DND-41 (cell line): ENCODE data around the gene BARHL1.

Experiments used
- ATAC-seq: fragments of 200-7000 bp; cut with Tn5 transposase; 3 replicates; pipeline ENCODE4 v1.9.1; 2021; ENCODE audit warnings: low read depth; ENCODE audit not compliant: insufficient read depth
- DNase-seq: peaks from one replicate; pipeline ENCODE4 v3.0.0-alpha.2; 2020
- H2AFZ ChIP-seq: 2 replicates; pipeline ENCODE4 v1.6.0; 2012; ENCODE audit warnings: low read depth, low read length
- H3K27ac ChIP-seq: 2 replicates; pipeline ENCODE4 v1.5.1; 2012; ENCODE audit warnings: low read length, inconsistent platforms
- H3K27me3 ChIP-seq: fragments of 200-600 bp; sonication (generic); 2 replicates; pipeline ENCODE4 v1.6.0; 2012; ENCODE audit warnings: low read length, mild to moderate bottlenecking, inconsistent platforms; ENCODE audit not compliant: insufficient read depth, poor library complexity
- H3K36me3 ChIP-seq: 2 replicates; pipeline ENCODE4 v1.5.1; 2012; ENCODE audit warnings: low read length, inconsistent platforms; ENCODE audit not compliant: insufficient read depth
- H3K4me1 ChIP-seq: 2 replicates; pipeline ENCODE4 v1.5.1; 2012; ENCODE audit warnings: mild to moderate bottlenecking, low read length; ENCODE audit not compliant: insufficient read depth
- H3K4me2 ChIP-seq: 2 replicates; pipeline ENCODE4 v1.6.0; 2012; ENCODE audit warnings: mild to moderate bottlenecking, moderate library complexity, low read length, inconsistent platforms; ENCODE audit not compliant: insufficient read depth
- H3K4me3 ChIP-seq, 2 experiments: fragments of 200-600 bp in 1 of 2; shearing (Covaris generic) in 1 of 2; 2 replicates each; pipeline ENCODE4 v1.5.1; 2012 to 2016; ENCODE audit warnings: inconsistent platforms in 2 of 2, low read length in 2 of 2, mild to moderate bottlenecking in 2 of 2, low read depth in 1 of 2, moderate library complexity in 1 of 2
- H3K79me2 ChIP-seq: 2 replicates; pipeline ENCODE4 v1.6.0; 2012; ENCODE audit warnings: low read length, inconsistent platforms; ENCODE audit not compliant: insufficient read depth
- H3K9ac ChIP-seq: 2 replicates; pipeline ENCODE4 v1.6.0; 2012; ENCODE audit warnings: low read depth, mild to moderate bottlenecking, inconsistent platforms, low read length, moderate library complexity
- H3K9me3 ChIP-seq: 2 replicates; pipeline ENCODE4 v1.5.1; 2012; ENCODE audit warnings: low read length, moderate library complexity, mild to moderate bottlenecking, inconsistent platforms; ENCODE audit not compliant: insufficient read depth, severe bottlenecking
- H4K20me1 ChIP-seq: 2 replicates; pipeline ENCODE4 v1.6.0; 2012; ENCODE audit warnings: low read length; ENCODE audit not compliant: insufficient read depth
- EZH2 ChIP-seq: IDR thresholded peaks from 3 replicates; pipeline ENCODE4 v1.6.1; 2012; ENCODE audit warnings: borderline replicate concordance, low read depth, mild to moderate bottlenecking, moderate library complexity, low read length, inconsistent platforms; ENCODE audit not compliant: severe bottlenecking
- TF ChIP-seq, protein P1 (sequence below): IDR thresholded peaks from 2 replicates; pipeline ENCODE4 v1.5.1; 2012; ENCODE audit warnings: borderline replicate concordance, low read length, moderate library complexity, mild to moderate bottlenecking; ENCODE audit not compliant: poor library complexity, severe bottlenecking; ENCODE audit errors: extremely low read depth

Gene BARHL1

DNA sequence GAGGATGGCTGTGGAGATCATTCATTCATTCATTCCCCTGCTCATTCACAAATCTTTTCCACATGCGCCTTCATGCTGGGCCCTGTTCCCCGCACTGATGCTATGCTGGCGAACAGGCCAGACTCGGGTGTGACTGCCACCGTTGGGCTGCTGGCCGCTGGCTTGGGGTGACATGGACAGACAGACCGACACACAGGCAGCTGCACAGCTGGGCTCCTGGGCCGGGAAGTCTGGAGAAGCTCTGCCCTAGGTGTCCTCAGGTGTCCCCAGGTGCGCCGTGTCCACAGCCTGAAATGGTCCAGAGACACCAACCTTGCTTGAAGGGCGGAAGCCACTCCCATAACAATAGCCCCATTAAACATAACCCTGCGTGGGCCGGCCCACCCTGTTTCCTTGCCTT, 35.0 kb upstream of the BARHL1 start:
- DNase-seq = no peak
- no peak overlapping the region for H3K4me3 ChIP-seq
- H3K27ac ChIP-seq = no peak overlapping the region
- TF ChIP-seq, protein P1, sequence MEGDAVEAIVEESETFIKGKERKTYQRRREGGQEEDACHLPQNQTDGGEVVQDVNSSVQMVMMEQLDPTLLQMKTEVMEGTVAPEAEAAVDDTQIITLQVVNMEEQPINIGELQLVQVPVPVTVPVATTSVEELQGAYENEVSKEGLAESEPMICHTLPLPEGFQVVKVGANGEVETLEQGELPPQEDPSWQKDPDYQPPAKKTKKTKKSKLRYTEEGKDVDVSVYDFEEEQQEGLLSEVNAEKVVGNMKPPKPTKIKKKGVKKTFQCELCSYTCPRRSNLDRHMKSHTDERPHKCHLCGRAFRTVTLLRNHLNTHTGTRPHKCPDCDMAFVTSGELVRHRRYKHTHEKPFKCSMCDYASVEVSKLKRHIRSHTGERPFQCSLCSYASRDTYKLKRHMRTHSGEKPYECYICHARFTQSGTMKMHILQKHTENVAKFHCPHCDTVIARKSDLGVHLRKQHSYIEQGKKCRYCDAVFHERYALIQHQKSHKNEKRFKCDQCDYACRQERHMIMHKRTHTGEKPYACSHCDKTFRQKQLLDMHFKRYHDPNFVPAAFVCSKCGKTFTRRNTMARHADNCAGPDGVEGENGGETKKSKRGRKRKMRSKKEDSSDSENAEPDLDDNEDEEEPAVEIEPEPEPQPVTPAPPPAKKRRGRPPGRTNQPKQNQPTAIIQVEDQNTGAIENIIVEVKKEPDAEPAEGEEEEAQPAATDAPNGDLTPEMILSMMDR = no peak
- TF ChIP-seq EZH2 = no peak
- peaks cover 5% of the 10 kb centered on the region; the same call in 1 of the 2 replicates for H4K20me1 ChIP-seq
- ATAC-seq = no peak
- no peak overlapping the region for H2AFZ ChIP-seq
- no peak overlapping the region for H3K4me2 ChIP-seq
- H3K27me3 ChIP-seq = no peaks in the 10 kb centered on the region
- H3K36me3 ChIP-seq = no peaks in the 10 kb centered on the region
- no peaks in the 10 kb centered on the region for H3K79me2 ChIP-seq
- H3K9me3 ChIP-seq = no peaks in the 10 kb centered on the region
- no peaks in the 10 kb centered on the region for H3K4me1 ChIP-seq
- no peak overlapping the region for H3K9ac ChIP-seq

DNA sequence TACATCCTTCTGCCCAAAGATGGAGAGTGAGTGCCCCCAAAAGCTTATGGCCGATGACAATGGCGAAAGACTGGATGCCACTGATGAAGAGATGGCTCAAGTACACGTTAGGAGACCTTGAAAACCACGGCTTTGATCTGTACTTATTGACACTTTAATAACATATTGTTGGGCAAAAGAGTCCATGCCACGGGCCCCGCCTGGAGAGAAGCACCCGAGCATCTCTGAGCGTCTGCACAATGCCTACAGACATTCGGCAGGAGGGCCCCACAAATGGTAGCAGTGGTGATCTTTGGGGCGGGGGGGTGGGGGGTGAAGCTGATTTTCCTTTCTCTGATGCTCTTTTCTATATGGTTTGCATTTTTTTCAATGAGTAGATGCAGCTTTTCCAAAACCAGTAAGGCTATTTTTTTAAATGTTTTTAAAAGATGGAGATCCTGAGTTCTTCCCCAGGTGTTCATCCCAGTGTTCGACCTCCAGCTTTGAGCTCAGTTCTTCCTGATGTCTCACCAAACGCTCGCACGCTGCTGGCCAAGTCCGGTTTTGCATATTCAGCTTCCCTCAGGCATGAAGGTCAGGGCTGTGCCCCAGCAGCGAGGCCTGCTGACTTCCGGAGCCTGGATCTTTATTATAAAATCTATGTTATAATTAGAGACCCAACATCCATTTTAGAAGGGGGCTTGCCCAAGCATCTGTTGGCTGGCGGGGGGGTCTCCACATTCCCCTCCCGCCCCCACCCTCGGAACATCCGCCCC, 34.3 kb upstream of the BARHL1 start:
- no peak overlapping the region for H3K9ac ChIP-seq
- H3K9me3 ChIP-seq = no peaks in the 10 kb centered on the region
- H3K4me3 ChIP-seq = no peak overlapping the region
- no peaks in the 10 kb centered on the region for H3K79me2 ChIP-seq
- H3K27me3 ChIP-seq = no peaks in the 10 kb centered on the region
- TF ChIP-seq, protein P1 = no peak
- no peak for TF ChIP-seq EZH2
- H4K20me1 ChIP-seq = peaks cover 5% of the 10 kb centered on the region; the same call in 1 of the 2 replicates
- H3K27ac ChIP-seq = no peak overlapping the region
- H2AFZ ChIP-seq = no peak overlapping the region
- H3K36me3 ChIP-seq = no peaks in the 10 kb centered on the region
- no peaks in the 10 kb centered on the region for H3K4me1 ChIP-seq
- no peak for ATAC-seq
- no peak for DNase-seq
- no peak overlapping the region for H3K4me2 ChIP-seq

DNA sequence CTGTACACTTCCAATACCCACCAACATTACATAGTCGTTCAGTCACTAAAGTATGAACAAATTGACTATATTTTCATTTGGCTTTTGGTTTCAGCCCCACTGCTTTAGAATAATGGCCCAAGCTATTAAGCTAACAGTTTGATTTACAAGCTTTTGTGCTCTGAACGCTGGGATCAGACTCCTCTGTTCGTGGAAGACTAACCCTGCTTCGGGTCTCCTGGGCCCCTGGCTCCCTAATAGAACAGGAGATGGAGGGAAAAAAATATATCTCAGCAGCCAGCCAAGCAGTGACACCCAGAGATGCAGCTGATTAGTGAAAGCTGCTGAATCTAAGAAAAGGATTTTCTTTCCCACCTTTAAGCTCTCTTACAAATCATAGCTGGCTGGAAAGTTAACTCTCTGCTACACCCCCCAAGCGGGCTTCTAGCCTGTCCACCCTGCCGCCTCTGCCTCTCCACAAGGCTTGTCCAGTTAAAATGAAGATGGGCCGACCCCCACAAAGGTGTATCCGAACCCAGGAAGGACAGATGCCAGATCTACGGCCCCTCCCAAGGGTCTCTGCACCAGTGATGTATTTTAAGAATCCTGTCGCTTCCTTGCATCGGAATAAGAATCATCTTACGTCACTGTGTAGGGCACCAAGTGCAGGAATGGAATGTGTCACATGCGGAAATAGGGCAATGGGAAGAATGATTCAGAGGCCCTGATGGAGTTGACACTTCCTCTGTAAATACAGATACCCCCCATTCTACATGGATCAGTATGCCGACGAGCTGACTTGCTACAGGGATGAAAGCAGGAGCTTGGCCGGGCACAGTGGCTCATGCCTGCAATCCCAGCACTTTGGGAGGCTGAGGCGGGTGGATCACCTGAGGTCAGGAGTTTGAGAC, 33.4 kb upstream of the BARHL1 start:
- DNase-seq (no peak), ATAC-seq (no peak)
- TF ChIP-seq, protein P1 = no peak
- TF ChIP-seq EZH2 = no peak

More for the DNA sequence above, 33.4 kb upstream of the BARHL1 start:
- Histone ChIP-seq H3K79me2 (no peaks in the 10 kb centered on the region), H3K4me1 (no peaks in the 10 kb centered on the region), H3K4me2 (no peak overlapping the region), H3K9me3 (no peaks in the 10 kb centered on the region), H3K27me3 (no peaks in the 10 kb centered on the region), H3K9ac (no peak overlapping the region), H3K4me3 (no peak overlapping the region), H2AFZ (no peak overlapping the region), H3K36me3 (no peaks in the 10 kb centered on the region), H3K27ac (no peak overlapping the region), H4K20me1 (peaks cover 5% of the 10 kb centered on the region; the same call in 1 of the 2 replicates)
